GM21515 (cell line): ENCODE results near the gene CUEDC2.

Source experiments
- ATAC-seq: cut with Tn5 transposase; IDR thresholded peaks from one replicate; pipeline ENCODE4 v1.9.1; 2021; ENCODE audit not compliant: unreplicated experiment

CUEDC2 gene

DNA sequence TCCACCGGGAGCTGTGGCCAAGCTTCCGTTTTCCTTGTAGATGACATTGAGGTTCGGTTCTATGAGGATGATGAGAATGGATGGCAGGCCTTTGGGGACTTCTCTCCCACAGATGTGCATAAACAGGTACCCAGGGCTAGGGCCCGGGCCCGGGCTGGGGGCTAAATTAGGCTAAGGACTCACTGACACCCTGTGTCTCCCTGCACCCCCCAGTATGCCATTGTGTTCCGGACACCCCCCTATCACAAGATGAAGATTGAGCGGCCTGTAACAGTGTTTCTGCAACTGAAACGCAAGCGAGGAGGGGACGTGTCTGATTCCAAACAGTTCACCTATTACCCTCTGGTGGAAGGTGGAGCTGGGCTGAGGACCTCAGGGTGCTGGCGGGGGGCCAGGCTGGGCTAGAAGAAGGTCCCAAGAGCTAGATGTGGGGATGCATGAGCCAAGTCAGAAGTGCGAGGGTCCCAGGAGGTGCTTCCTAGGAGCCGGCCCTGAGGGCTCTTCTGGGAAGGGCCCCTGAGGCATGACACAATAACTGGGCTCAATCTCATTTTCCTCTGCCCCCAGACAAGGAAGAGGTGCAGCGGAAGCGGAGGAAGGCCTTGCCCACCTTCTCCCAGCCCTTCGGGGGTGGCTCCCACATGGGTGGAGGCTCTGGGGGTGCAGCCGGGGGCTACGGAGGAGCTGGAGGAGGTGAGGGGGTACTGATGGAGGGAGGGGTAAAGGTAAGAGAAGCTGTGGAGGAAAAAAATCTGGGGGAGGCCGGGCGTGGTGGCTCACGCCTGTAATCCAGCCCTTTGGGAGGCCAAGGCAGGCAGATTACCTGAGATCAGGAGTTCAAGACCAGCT lies 34.0 kb downstream of the CUEDC2 start:
- no peak for ATAC-seq

DNA sequence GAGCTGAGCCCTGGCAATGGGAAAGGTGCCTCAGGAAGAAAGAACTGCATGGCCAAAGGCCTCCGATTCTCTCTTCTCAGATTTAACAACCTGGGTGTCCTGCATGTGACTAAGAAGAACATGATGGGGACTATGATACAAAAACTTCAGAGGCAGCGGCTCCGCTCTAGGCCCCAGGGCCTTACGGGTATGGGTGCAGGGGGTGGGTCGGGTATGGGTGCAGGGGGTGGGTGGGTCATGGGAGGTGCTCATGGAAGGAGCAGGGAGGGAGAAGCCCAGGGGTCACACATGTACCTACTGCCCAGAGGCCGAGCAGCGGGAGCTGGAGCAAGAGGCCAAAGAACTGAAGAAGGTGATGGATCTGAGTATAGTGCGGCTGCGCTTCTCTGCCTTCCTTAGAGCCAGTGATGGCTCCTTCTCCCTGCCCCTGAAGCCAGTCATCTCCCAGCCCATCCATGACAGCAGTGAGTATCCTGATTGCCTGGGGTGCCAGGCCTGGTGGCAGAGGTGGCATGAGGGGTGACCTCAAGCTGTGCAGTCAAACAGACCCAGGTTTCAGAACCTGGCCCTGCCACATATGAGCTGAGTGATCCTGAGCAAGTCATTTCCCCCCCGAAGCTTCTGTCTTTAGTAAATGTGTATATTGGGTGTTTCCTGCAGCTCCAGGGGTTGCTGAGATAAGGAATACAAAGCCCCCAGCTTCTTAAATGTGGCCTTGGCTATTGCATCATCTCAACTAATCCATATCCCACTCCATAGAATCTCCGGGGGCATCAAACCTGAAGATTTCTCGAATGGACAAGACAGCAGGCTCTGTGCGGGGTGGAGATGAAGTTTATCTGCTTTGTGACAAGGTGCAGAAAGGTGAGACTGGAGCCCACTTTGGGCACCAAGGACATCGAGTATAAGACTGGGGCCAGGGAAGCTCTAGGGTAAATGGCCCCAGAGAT lies 34.9 kb downstream of the CUEDC2 start:
- no peak for ATAC-seq

DNA sequence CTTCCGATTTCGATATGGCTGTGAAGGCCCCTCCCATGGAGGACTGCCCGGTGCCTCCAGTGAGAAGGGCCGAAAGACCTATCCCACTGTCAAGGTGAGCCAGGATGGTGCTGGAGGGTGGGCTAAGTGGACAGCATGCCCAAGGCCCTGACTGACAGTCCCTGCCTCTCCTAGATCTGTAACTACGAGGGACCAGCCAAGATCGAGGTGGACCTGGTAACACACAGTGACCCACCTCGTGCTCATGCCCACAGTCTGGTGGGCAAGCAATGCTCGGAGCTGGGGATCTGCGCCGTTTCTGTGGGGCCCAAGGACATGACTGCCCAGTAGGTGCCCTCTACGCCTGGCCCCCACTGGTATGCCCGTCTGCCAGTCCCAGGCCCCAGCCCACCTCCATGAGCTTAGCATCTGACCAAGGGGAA lies 35.6 kb downstream of the CUEDC2 start:
- no peak for ATAC-seq

DNA sequence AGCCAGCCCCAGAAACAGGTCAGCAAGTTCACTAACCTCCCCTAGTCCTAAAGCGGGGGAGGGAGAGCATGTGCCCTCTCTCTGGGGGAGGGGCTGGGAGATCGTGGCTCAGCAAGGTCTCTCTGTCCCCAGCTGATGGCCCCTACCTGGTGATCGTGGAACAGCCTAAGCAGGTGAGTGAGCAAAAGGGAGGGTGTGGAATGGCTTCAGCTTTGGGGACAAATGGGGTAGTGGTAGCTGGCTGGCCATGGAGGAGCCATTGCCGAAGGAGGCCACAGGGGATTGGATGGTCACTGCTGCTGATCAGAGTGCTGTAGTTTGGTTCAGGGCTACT lies 36.1 kb downstream of the CUEDC2 start:
- no peak for ATAC-seq

DNA sequence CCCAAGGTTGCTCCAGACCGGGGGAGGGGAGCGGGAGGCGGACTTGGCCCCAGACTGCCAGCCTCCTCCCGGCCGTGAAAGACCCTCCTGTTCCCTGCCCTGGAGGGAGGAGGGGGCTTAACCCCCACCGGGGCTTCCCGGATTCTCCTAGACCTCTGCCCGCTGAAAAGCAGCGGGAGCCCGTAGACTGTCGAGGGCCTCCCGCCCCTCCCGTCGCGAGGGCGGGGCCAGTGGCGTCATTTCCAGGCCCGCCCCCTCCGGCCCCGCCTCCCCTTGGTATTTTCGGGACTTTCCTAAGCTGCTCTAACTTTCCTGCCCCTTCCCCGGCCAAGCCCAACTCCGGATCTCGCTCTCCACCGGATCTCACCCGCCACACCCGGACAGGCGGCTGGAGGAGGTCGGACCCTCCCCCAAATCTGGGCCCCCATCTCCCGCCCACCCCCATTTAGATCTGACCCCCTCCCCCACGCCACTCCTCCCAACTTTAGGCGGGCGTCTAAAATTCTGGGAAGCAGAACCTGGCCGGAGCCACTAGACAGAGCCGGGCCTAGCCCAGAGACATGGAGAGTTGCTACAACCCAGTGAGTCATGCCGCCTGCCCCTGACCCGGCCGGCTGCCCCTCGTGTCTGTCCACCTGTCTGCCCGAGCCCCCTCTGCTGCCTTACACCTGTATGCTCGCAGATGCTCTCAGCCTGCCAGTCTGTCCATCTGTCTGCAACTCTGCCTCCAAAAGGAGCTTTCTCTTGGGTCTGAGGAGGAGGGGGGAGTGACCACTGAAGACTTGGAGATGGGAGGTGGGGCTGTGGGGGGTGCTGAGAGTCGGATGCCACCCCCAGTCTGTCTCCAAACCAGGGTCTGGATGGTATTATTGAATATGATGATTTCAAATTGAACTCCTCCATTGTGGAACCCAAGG lies 36.7 kb downstream of the CUEDC2 start, which contains the start of gene NFKB2:
TSS of gene NFKB2 (plus strand) at position 306 of the 917 bp plus-strand sequence. CDS start at position 561, 255 bp downstream.
- ATAC-seq: peak; percentile 19

DNA sequence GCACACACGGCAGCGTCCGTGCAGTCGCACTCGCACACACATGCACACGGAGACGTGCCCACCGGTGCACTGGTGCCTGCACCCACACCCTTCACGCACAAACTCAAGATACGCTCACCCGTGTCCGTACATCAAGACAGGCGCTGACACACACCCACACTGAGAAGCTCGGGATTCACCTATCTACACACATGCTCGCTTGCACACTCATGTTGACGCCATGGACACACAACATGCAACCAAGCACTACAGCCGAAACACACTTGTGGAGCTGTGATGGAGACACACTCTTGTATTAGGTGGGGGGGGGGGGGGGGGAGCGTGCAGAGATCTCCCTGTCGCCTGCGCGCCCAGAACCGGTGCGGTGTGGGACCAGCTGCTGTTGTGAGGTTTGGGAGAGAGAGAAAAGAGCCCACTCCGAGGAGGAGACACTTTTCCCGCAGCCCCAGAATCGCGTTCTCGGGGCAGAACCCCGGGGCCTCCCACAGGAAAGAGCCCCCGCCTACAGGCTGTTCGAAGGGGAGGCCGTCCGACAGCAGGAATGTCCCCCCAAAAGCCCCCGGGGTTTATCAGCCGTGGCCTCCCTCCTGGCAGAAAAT lies 37.5 kb downstream of the CUEDC2 start:
- peak; percentile 4 for ATAC-seq

DNA sequence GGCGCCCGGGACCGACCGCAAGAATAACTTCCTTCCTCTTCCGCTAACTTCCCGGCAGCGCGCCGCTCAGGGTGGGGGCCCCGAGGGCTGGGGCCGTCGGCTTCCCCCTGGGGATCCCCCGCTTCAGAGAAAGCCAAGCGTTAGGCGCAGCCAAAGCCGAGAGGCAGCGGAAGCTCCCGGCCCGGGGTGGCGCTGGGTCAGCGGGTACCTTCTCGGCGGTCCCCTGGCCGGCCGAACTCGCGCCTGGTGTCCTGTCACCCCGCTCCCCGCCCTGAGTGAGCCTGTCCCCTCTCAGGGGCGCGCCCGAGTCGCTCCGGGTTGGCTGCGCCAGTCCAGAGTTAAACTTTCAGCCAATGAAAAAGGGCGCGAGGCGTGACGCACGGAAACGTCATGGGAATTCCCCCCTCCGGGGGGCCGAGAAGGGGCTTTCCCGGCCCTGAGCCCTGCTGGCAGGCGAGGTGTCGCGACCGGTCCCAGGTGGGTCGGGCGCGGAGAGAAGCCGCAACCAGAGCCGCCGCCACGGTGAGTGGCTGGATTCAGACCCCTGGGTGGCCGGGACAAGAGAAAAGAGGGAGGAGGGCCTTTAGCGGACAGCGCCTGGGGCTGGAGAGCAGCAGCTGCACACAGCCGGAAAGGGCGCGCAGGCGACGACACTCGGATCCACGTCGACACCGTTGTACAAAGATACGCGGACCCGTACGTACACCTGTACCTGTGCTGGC lies 38.1 kb downstream of the CUEDC2 start:
- peak; percentile 74 for ATAC-seq

DNA sequence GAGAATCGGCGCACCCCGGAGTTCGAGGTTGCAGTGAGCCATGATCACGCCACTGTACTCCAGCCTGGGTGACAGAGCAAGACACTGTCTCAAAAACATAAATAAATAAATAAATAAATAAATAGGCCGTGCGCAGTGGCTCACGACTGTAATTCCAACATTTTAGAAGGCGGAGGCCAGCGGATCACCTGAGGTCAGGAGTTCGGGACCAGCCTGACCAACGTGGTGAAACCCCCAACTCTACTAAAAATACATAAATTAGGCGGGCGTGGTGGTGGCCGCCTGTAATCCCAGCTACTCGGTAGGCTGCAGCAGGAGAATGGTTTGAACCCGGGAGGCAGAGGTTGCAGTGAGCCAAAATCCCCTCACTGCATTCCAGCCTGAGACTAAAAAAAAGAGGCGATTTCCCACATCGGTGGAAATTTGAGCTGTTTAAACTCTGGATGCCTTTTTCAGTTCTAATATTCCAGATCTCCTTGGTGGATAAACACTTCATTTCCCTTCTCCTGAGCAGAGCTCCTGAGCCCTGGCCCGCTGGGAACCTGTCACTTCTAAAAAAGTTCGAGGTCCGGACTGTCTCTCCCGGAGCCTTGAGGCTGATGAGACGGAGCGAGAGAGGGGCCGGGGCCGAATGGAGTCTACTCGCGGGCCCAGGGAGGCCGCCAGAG lies 38.8 kb downstream of the CUEDC2 start:
- ATAC-seq: no peak

DNA sequence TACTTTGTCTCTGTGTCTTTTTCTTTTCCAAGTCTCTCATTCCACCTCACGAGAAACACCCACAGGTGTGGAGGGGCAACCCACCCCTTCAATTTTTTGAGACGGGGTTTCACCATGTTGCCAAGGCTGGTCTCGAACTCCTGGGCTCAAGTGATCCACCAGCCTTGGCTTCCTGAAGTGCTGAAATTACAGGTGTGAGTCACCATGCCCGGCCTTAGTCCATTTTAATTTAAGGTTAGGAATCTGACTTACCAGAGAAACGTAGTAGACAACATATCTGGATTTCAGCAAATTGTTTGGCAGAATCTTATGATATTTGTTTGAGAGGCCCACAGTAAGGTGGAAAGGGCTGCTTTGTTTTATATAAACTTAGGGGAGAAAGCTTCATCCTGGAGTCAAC lies 40.1 kb downstream of the CUEDC2 start:
- no peak for ATAC-seq

DNA sequence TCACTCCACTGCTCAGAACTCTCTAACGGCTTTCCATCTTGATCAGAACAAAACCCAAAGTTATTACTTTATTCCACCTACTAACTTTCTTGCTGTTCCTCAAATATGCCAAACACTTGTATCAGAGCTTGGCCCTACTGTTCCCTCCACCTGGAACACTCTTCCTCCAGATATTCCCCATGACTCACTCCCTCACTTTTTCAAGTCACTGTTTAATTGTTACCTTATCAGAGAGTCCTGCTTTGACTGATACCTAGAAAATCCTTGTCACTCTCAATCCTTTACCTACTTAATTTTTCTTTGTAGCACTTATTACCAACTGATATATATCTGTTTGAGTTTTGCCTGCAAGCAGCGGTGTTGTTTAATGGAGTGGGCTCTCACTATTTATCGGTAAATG lies 42.5 kb downstream of the CUEDC2 start:
- no peak for ATAC-seq

DNA sequence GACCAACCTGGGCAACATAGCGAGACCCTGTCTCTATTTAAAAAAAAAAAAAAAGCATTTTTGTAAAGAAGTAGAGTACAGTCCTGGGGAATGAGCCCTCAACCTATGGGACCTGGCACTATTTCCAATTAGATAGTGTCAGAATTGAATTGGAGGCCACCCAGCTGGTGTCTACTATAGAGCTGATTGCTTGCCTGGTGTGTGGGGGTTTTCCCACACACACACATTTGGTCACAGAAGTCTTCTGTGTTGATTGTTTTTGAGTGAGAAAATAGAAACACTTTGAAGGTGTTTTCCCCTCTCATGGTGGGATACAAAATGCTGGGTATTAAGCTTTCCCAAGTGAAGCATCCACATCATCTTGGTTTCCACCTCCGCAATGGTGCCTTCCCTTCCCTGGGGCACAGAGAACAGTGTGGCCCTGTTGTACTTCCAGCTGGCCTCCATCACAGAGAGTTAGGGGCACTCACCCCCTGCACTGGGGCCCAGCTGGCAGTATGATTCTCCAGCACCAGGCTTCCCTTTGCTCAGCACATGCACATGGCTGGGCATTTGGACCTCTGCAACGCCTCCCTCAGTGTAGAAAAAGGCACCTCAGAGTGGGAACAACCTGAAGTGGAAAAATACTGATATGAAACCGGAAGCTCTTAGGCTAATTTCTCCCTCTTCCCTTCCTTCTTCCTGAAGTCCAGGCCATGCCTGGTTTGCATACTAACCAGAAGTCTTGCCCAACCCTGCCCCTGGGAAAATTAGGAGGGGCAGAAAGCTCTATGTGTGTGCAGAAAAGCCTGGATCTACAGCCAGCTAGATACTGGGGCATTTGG lies 47.6 kb downstream of the CUEDC2 start:
- ATAC-seq: no peak

DNA sequence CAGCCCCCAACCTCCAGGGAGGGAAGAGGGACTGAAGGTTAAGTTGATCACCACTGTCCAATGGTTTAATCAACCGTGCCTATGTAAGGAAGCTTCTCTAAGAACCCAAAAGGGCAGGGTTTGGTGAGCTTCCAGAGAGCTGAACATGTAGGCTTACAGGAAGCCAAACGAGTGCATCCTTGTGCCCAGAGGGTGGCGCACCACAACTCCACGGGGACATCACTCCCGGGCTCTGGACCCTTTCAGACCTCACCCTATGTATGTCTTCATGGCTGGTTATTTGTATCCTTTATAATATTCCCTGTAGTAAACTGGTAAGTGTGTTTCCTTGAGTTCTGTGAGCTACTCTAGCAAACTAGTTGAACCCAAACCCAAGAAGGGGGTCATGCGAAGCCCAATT lies 48.3 kb downstream of the CUEDC2 start:
- no peak for ATAC-seq

DNA sequence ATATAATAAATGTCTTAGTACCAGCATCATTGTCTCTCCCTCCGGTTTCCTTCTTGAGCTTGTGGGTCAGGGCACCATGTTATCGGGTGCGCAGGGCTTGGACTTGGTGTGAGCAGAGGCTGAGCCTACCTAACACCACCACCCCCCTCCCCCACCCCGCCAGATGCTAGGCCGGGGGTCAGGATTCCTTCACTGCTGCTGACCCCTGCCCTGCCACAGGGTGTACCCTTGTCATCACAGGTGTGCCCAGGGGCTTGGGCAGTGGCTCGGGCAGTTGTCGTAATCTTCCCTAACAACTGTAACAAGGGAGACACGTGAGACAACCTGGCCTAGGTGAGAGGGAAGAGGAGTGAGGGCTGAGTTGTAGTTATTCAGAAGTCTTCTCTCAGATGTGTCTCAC lies 49.5 kb downstream of the CUEDC2 start:
- no peak for ATAC-seq

DNA sequence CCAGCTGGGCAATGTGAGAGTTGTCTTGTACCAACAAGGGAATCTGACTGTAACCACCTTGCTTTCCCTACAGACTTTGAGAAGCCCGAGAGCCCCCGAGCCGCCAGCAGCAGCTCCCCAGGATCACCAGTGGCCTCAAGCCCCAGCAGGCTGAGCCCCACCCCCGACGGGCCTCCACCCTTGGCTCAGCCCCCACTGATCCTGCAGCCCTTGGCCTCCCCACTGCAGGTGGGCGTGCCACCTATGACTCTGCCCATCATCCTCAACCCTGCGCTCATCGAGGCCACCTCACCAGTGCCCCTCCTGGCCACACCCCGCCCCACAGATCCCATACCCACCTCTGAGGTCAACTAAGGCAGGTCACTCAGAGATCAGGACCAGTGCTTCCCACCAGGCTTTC lies 50.4 kb downstream of the CUEDC2 start:
- no peak for ATAC-seq

DNA sequence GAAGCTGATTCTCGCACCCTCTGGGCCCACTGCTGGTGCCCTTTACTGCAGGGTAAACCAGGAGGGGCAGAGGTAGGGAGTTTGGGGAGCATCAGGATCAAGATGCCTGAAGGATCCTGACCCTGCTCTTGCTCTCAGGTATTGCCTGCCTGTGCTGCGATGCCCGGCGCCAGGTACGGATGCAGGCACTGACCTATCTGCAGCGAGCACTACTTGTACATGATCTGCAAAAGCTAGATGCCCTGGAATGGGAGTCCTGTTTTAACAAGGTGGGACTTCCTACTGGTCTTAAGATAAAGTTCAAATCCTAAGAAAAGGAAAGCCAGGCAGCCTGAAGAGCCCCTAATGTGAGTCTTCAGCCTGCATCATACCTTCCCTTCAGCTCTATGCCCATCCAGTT lies 53.0 kb downstream of the CUEDC2 start:
- no peak for ATAC-seq

DNA sequence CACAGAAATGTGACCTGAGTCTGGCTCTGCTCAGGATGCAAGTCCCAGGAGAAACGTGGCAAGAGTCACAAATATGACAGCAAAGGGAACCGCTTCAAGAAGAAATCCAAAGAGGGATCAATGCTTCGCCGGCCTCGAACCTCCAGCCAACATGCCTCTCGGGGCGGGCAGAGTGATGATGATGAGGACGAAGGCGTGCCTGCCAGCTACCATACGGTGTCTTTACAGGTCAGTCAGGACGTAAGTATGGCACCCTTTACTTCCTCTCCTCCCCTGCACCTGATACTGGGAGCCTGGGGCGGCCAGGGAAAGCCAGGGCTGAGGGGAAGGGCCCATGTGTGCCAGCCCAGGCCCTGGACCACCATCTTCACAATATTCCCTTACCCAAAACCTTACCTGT lies 55.5 kb downstream of the CUEDC2 start:
- ATAC-seq: no peak

DNA sequence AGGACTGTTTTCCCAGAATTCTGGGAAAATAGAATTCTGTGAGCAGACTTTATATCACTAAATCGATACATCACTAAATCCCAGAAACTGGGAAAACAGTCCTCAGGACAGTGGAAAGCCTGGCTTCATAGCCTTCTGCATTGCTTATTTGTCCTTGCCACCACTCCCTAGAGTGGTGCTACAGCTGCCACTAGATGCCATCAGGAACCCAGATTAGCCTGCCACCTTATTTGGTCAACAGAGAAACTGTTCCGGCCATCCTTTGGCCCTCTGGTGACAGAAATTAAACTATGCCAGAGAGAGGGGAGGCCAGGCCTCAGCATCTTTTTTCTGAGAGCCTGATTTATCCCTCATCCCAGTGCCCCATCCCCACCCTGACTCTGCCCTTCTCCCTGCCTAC lies 56.5 kb downstream of the CUEDC2 start:
- ATAC-seq: no peak

DNA sequence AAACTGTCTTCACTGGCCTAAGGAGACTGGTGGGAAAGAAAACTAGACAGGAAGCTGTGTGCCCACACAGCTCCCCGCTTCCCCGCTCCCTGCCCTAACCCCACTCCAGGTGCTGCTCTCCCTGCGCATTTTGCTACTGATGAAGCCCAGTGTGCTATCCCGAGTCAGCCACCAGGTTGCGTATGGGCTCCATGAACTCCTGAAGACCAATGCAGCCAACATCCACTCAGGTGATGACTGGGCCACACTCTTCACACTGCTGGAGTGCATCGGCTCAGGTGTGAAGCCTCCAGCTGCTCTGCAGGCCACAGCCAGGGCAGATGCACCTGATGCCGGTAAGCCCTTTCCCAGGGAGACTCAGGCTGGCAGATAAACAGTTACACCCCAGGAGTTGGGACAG lies 57.1 kb downstream of the CUEDC2 start:
- no peak for ATAC-seq
